NT2/D1 (cell line): ENCODE measurements around the gene GPR161.

Source experiments
- SUZ12 ChIP-seq: IDR thresholded peaks from 2 replicates; pipeline ENCODE4 v1.6.1; 2011; ENCODE audit not compliant: insufficient read length, insufficient read depth; ENCODE audit errors: extremely low read depth
- YY1 ChIP-seq: IDR thresholded peaks from 2 replicates; pipeline ENCODE4 v1.6.1; 2011; ENCODE audit not compliant: insufficient read length, insufficient read depth
- ZNF274 ChIP-seq: IDR thresholded peaks from 2 replicates; pipeline ENCODE4 v1.6.1; 2011; ENCODE audit warnings: mild to moderate bottlenecking, low read depth, low read length

GRCh38 chr1:168081373-168082007 lies 55.2 kb downstream of the GPR161 start:
- TF ChIP-seq YY1 (no peak), SUZ12 (no peak), ZNF274 (no peak)
